Mucosa of descending colon (tissue), 3 donors: ENCODE measurements around the gene NPHP4. TPM values are rescaled to one million over a fixed set of nuclear protein-coding genes. Genes with fewer than 3 reads are reported as not detected.

Experiments used
- ATAC-seq: fragments of 200-7000 bp; cut with Tn5 transposase; one replicate; pipeline ENCODE4 v1.9.1; 2020; ENCODE audit warnings: mild to moderate bottlenecking, moderate library complexity
- DNase-seq, 3 donors: peaks; one replicate each; pipeline ENCODE4 v3.0.0-alpha.2; 2020
- H3K36me3 ChIP-seq: fragments of 200-600 bp; one replicate; pipeline ENCODE4 v1.8.0; 2021; ENCODE audit warnings: low read depth, mild to moderate bottlenecking
- H3K4me1 ChIP-seq: fragments of 200-600 bp; one replicate; pipeline ENCODE4 v1.8.0; 2021; ENCODE audit warnings: low read depth, mild to moderate bottlenecking
- H3K4me3 ChIP-seq: fragments of 200-600 bp; one replicate; pipeline ENCODE4 v1.8.0; 2021; ENCODE audit warnings: mild to moderate bottlenecking
- H3K9me3 ChIP-seq: fragments of 200-600 bp; one replicate; pipeline ENCODE4 v1.8.0; 2021; ENCODE audit warnings: mild to moderate bottlenecking
- CTCF ChIP-seq: fragments of 200-600 bp; IDR thresholded peaks from one replicate; pipeline ENCODE4 v1.8.0; 2022; ENCODE audit warnings: antibody characterized with exemption, mild to moderate bottlenecking
- intact Hi-C, 2 donors: fragments of 100-400 bp; cut with DNase I in 1 of 2; cut with micrococcal nuclease in 1 of 2; formaldehyde crosslinking; loops; one replicate each; pipeline versions ENCODE4 v1.11.0 to v1.11.1; 2022; cut with DNase I, micrococcal nuclease
- total RNA-seq, 3 donors: library from RNA; stranded (reverse); fragmentation: NEBNext Ultra II Directional in 2 of 3; extraction: Animal tissue kit (Norgen Biotek cat#: 25700) in 2 of 3; gene quantifications; one replicate each; pipeline versions ENCODE4 v1.2.1 to v1.2.4, GENCODE V29; 2021 to 2023
- donor health status: DM: no; HTN: no; CAD: no; lungs with moderate emphysema.
- donor health status: DM: no; HTN: no; CAD: no.
- donor health status: DM: no; HTN: yes; CAD: no.

NPHP4 gene
- total RNA-seq, 3 donors from 2014 or later: 7.5 to 12.2 (median 10.3) TPM

- H3K4me3 ChIP-seq: no peak overlapping the region
- no peaks in the 10 kb centered on the region for H3K36me3 ChIP-seq
- intact Hi-C loops: no loop called here
- ATAC-seq (no peak), DNase-seq (no peak)
- TF ChIP-seq CTCF: no peak
- no peaks in the 10 kb centered on the region for H3K4me1 ChIP-seq
- H3K9me3 ChIP-seq: no peaks in the 10 kb centered on the region
Measured at GRCh38 chr1:5819391-5820025, 172.7 kb downstream of the NPHP4 start.

GRCh38 chr1:5818755-5819154 lies 173.5 kb downstream of the NPHP4 start:
- no peak for DNase-seq
- Histone ChIP-seq H3K36me3 (no peaks in the 10 kb centered on the region), H3K4me3 (no peak overlapping the region), H3K4me1 (no peaks in the 10 kb centered on the region), H3K9me3 (no peaks in the 10 kb centered on the region)
- ATAC-seq: no peak
- intact Hi-C loops: no loop called here
- TF ChIP-seq CTCF: no peak

GRCh38 chr1:5815716-5816115 lies 176.5 kb downstream of the NPHP4 start:
- no peak for DNase-seq
- no peak for TF ChIP-seq CTCF
- no peak overlapping the region for H3K4me3 ChIP-seq
- no peaks in the 10 kb centered on the region for H3K9me3 ChIP-seq
- no peaks in the 10 kb centered on the region for H3K36me3 ChIP-seq
- intact Hi-C loops: no loop called here
- no peaks in the 10 kb centered on the region for H3K4me1 ChIP-seq
- ATAC-seq: no peak

GRCh38 chr1:5815211-5815610 lies 177.0 kb downstream of the NPHP4 start:
- intact Hi-C loops: no loop called here
- TF ChIP-seq CTCF: no peak
- no peak for ATAC-seq
- Histone ChIP-seq H3K9me3 (no peaks in the 10 kb centered on the region), H3K36me3 (no peaks in the 10 kb centered on the region), H3K4me3 (no peak overlapping the region), H3K4me1 (no peaks in the 10 kb centered on the region)
- DNase-seq: no peak

GRCh38 chr1:5814046-5814619 lies 178.1 kb downstream of the NPHP4 start:
- no peak for ATAC-seq
- no peak for DNase-seq

More at GRCh38 chr1:5814046-5814619, 178.1 kb downstream of the NPHP4 start:
- intact Hi-C loops: no loop called here
- Histone ChIP-seq H3K9me3 (no peaks in the 10 kb centered on the region), H3K4me1 (no peaks in the 10 kb centered on the region), H3K4me3 (no peak overlapping the region), H3K36me3 (no peaks in the 10 kb centered on the region)
- no peak for TF ChIP-seq CTCF
